ENCODE measurements around the gene MEF2A. TPM values are rescaled to one million over a fixed set of nuclear protein-coding genes. Genes with fewer than 3 reads are reported as not detected.

MEF2A gene
- total RNA-seq, 2 experiments from 2014 or later, result 20.9 to 21.9 TPM

- Mint-ChIP-seq H3K4me1 (peaks cover 52% of the 10 kb centered on the region), H3K27me3 (no peaks in the 10 kb centered on the region), H3K36me3 (peaks cover 21% of the 10 kb centered on the region), H3K4me3 (no peak overlapping the region), H3K27ac (no peak overlapping the region), H3K9me3 (no peaks in the 10 kb centered on the region)
- DNase-seq, result no peak
Measured at GRCh38 chr15:99578809-99579208, 13.0 kb downstream of the MEF2A start.

- Mint-ChIP-seq H3K4me1 (peaks cover 44% of the 10 kb centered on the region), H3K4me3 (no peak overlapping the region), H3K27me3 (no peaks in the 10 kb centered on the region), H3K36me3 (peaks cover 28% of the 10 kb centered on the region), H3K27ac (no peak overlapping the region), H3K9me3 (peaks cover 4% of the 10 kb centered on the region)
- DNase-seq, result no peak
Measured at GRCh38 chr15:99580076-99580475, 14.3 kb downstream of the MEF2A start.

GRCh38 chr15:99582508-99582960, 16.8 kb downstream of the MEF2A start:
- no peaks in the 10 kb centered on the region for H3K27me3 Mint-ChIP-seq
- H3K4me1 Mint-ChIP-seq, result peaks cover 39% of the 10 kb centered on the region
- H3K9me3 Mint-ChIP-seq, result peaks cover 16% of the 10 kb centered on the region
- H3K36me3 Mint-ChIP-seq, result peaks cover 42% of the 10 kb centered on the region
- H3K27ac Mint-ChIP-seq, result no peak overlapping the region
- DNase-seq, result no peak
- no peak overlapping the region for H3K4me3 Mint-ChIP-seq

- H3K27me3 Mint-ChIP-seq, result no peaks in the 10 kb centered on the region
Measured at GRCh38 chr15:99584081-99584600, 18.4 kb downstream of the MEF2A start.

GRCh38 chr15:99586121-99586520, 20.3 kb downstream of the MEF2A start:
- H3K4me3 Mint-ChIP-seq, result no peak overlapping the region
- H3K27me3 Mint-ChIP-seq, result no peaks in the 10 kb centered on the region
- DNase-seq, result no peak
- H3K27ac Mint-ChIP-seq, result no peak overlapping the region
- H3K36me3 Mint-ChIP-seq, result peaks cover 50% of the 10 kb centered on the region
- H3K9me3 Mint-ChIP-seq, result peaks cover 24% of the 10 kb centered on the region
- peaks cover 39% of the 10 kb centered on the region for H3K4me1 Mint-ChIP-seq

More at GRCh38 chr15:99584081-99584600, 18.4 kb downstream of the MEF2A start:
- no peak overlapping the region for H3K27ac Mint-ChIP-seq
- peaks cover 36% of the 10 kb centered on the region for H3K4me1 Mint-ChIP-seq
- peaks cover 51% of the 10 kb centered on the region for H3K36me3 Mint-ChIP-seq
- DNase-seq, result no peak
- no peak overlapping the region for H3K4me3 Mint-ChIP-seq
- H3K9me3 Mint-ChIP-seq, result peaks cover 21% of the 10 kb centered on the region

GRCh38 chr15:99589801-99590200, 24.0 kb downstream of the MEF2A start:
- Mint-ChIP-seq H3K9me3 (peaks cover 23% of the 10 kb centered on the region), H3K4me1 (peaks cover 41% of the 10 kb centered on the region), H3K27me3 (no peaks in the 10 kb centered on the region), H3K36me3 (peaks cover 54% of the 10 kb centered on the region), H3K4me3 (no peak overlapping the region), H3K27ac (no peak overlapping the region)
- DNase-seq, result no peak

DNA sequence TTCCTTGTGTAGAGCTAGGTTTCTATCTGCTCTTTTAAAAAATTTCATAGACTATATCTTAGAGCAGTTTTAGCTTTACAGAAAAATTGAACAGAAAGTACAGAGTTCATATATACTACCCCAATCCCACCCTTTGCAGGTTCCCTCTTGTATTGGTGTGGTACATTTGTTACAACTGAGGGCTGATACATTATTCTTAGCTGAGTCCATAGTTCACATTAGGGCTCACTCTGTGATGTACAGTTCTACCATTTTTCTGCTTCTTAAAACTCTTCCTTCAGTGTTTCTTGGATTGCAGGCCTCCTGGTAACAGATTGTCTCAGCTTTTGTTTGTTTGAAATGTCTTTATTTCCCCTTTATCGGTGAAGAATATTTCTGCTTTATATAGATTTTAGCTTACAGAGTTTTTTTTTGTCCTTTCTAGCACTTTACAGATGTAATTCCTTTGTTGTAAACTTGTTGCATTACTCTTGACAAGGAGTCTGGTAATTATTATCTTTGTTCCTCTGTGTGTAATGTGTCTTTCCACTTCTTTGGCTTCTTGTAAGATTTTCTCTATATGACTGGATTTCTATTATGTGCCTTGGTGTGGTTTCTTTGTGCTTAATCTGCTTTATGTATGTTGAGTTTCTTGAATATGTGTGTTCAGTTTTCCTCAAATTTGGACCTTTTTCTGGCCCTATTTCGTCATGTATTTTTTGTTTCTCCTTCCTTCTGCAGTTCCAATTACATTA, 25.3 kb downstream of the MEF2A start:
- Mint-ChIP-seq H3K27ac (no peak overlapping the region), H3K4me1 (peaks cover 40% of the 10 kb centered on the region), H3K36me3 (peaks cover 52% of the 10 kb centered on the region), H3K4me3 (no peak overlapping the region), H3K27me3 (no peaks in the 10 kb centered on the region), H3K9me3 (peaks cover 23% of the 10 kb centered on the region)
- DNase-seq, result no peak

DNA sequence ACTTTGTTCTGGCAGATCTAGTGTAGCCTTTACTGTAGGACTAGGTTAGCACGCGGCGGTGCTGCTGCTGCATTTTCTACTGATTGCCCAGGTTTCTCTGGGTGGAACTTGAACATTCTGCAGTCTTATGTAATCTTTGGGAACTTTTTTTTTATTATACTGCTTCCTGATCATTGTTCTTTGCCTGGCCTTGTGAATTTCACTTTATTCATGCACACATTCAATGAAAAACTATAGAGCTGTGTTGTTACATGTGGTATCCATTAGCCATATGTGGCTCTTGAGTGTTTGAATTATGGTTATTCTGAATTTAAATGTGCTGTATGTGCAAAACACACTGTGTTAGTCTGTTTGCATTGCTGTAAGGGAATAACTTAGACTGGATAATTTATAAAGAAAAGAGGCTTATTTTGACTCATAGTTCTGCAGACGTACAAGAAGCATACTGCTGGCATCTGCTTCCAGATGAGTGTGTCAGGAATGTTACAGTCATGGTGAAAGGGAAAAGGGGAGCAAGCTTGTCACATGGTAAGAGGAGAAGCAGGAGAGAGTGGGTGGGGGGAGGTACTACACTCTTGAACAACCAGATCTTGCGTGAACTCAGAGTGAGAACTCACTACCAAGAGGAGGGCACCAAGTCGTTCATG, 26.5 kb downstream of the MEF2A start:
- H3K4me1 Mint-ChIP-seq, result peaks cover 40% of the 10 kb centered on the region
- no peaks in the 10 kb centered on the region for H3K27me3 Mint-ChIP-seq
- no peak for DNase-seq
- peaks cover 48% of the 10 kb centered on the region for H3K36me3 Mint-ChIP-seq
- peaks cover 22% of the 10 kb centered on the region for H3K9me3 Mint-ChIP-seq
- H3K4me3 Mint-ChIP-seq, result no peak overlapping the region
- H3K27ac Mint-ChIP-seq, result no peak overlapping the region

- no peaks in the 10 kb centered on the region for H3K27me3 Mint-ChIP-seq
- peaks cover 50% of the 10 kb centered on the region for H3K36me3 Mint-ChIP-seq
- peaks cover 22% of the 10 kb centered on the region for H3K9me3 Mint-ChIP-seq
- H3K4me1 Mint-ChIP-seq, result peaks cover 37% of the 10 kb centered on the region
- no peak overlapping the region for H3K27ac Mint-ChIP-seq
- DNase-seq, result no peak
- H3K4me3 Mint-ChIP-seq, result no peak overlapping the region
Measured at GRCh38 chr15:99593070-99593469, 27.3 kb downstream of the MEF2A start.

- Mint-ChIP-seq H3K4me3 (no peak overlapping the region), H3K4me1 (peaks cover 29% of the 10 kb centered on the region), H3K27me3 (no peaks in the 10 kb centered on the region), H3K9me3 (peaks cover 18% of the 10 kb centered on the region), H3K36me3 (peaks cover 54% of the 10 kb centered on the region), H3K27ac (no peak overlapping the region)
- DNase-seq, result no peak
Measured at GRCh38 chr15:99594916-99595315, 29.1 kb downstream of the MEF2A start.

- H3K27ac Mint-ChIP-seq, result no peak overlapping the region
- no peaks in the 10 kb centered on the region for H3K27me3 Mint-ChIP-seq
- H3K36me3 Mint-ChIP-seq, result peaks cover 68% of the 10 kb centered on the region
- no peak overlapping the region for H3K4me3 Mint-ChIP-seq
- no peak for DNase-seq
- H3K9me3 Mint-ChIP-seq, result peaks cover 25% of the 10 kb centered on the region
- H3K4me1 Mint-ChIP-seq, result peaks cover 21% of the 10 kb centered on the region
Measured at GRCh38 chr15:99598296-99598695, 32.5 kb downstream of the MEF2A start.

- Mint-ChIP-seq H3K9me3 (peaks cover 11% of the 10 kb centered on the region), H3K36me3 (peaks cover 73% of the 10 kb centered on the region), H3K4me1 (peaks cover 60% of the 10 kb centered on the region), H3K27ac (no peak overlapping the region), H3K4me3 (no peak overlapping the region), H3K27me3 (no peaks in the 10 kb centered on the region)
- no peak for DNase-seq
Measured at GRCh38 chr15:99603828-99604227, 38.0 kb downstream of the MEF2A start.

DNA sequence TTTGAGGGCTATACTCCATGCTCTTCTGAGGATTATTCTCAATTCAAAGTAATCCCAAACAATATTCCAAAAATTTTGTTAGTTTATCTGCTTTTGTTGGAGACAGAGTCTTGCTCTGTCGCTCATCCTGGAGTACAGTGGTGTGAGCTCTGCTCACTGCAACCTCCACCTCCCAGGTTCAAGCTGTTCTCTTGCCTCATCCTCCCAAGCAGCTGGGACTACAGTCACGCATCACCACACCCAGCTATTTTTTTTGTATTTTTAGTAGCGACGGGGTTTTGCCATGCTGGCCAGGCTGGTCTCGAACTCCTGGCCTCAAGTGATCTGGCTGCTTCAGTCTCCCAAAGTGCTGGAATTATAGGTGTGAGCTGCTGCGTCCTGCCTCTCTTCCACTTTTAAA, 39.1 kb downstream of the MEF2A start:
- Mint-ChIP-seq H3K27ac (no peak overlapping the region), H3K4me1 (peaks cover 62% of the 10 kb centered on the region), H3K27me3 (no peaks in the 10 kb centered on the region), H3K4me3 (no peak overlapping the region), H3K36me3 (peaks cover 68% of the 10 kb centered on the region), H3K9me3 (peaks cover 11% of the 10 kb centered on the region)
- no peak for DNase-seq

DNA sequence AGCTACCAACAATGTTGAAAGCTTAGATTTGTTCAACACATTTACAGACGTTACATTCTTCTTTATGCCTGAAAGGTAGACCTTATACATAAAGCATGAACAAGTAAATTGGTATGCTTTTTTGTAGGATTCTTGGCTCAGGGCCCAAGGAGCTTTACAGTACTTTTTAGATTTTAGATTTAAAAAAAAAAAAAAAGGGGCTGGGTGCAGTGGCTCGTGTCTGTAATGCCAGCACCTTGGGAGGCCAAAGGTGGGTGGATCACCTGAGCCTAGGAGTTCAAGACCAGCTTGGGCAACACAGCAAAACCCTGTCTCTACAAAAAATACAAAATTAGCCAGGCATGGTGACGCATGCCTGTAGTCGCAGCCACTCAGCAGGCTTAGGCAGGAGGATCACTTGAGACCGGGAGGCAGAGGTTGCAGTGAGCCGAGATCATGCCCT, 39.7 kb downstream of the MEF2A start:
- Mint-ChIP-seq H3K4me1 (peaks cover 62% of the 10 kb centered on the region), H3K36me3 (peaks cover 62% of the 10 kb centered on the region), H3K27ac (peak overlapping the region; percentile 59), H3K9me3 (peaks cover 6% of the 10 kb centered on the region), H3K27me3 (no peaks in the 10 kb centered on the region), H3K4me3 (no peak overlapping the region)
- no peak for DNase-seq

- no peak overlapping the region for H3K4me3 Mint-ChIP-seq
- H3K9me3 Mint-ChIP-seq, result peaks cover 6% of the 10 kb centered on the region
- H3K27ac Mint-ChIP-seq, result peak overlapping the region; percentile 59
- DNase-seq, result no peak
- peaks cover 63% of the 10 kb centered on the region for H3K4me1 Mint-ChIP-seq
- no peaks in the 10 kb centered on the region for H3K27me3 Mint-ChIP-seq
- peaks cover 58% of the 10 kb centered on the region for H3K36me3 Mint-ChIP-seq
Measured at GRCh38 chr15:99605990-99606389, 40.2 kb downstream of the MEF2A start.
